Measurements from ENCODE around the gene SLC6A15. TPM values are rescaled to one million over a fixed set of nuclear protein-coding genes. Genes with fewer than 3 reads are reported as not detected.

The SLC6A15 gene
- total RNA-seq, 1 experiment from 2014 or later, result 1.5 TPM

DNA sequence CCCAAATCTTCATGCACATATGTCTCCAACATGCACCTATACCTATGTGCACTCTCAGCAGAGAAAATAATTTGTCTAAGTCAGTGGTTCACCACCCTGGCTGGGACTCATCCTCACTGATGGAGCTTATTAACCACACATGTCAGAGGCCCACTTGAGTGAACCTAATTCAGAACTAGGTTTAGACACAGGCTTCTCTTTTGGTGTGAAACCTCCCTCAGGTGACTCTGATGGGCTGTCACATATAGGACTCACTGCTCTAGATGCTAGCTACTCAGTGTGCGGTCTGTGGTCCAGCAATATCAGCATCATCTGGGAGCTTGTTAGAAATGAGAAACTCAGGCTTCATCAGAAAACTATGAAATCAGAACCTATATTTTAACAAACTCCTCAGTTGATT is 85.7 kb downstream of the SLC6A15 start:
- no peak for DNase-seq
- Histone ChIP-seq H3K36me3 (no peaks in the 10 kb centered on the region), H3K27me3 (no peaks in the 10 kb centered on the region), H3K4me3 (no peak overlapping the region), H3K9me3 (no peaks in the 10 kb centered on the region)

DNA sequence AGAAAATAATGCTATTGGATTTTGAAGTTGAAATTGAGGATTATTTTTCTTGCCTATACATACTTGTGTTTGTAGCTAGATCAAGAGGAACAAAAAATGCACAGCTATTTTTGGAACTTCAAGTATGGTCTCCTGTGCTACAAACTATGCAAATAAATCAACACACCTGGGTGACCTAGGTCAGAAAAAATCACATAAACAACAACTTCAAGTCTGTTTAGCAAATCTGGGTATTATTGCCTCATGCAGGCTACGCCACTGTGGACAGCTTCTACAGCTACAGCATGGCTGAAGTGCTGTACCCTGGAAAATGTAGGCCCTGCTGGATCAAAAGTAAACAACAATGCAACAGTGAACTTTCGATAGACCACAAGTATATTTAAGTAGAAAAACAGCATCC is 87.5 kb downstream of the SLC6A15 start:
- no peaks in the 10 kb centered on the region for H3K27me3 ChIP-seq
- DNase-seq, result no peak
- no peaks in the 10 kb centered on the region for H3K36me3 ChIP-seq
- H3K4me3 ChIP-seq, result no peak overlapping the region
- no peaks in the 10 kb centered on the region for H3K9me3 ChIP-seq

- no peak overlapping the region for H3K4me3 ChIP-seq
- no peaks in the 10 kb centered on the region for H3K27me3 ChIP-seq
- no peaks in the 10 kb centered on the region for H3K9me3 ChIP-seq
- H3K36me3 ChIP-seq, result no peaks in the 10 kb centered on the region
- DNase-seq, result no peak
Measured at GRCh38 chr12:84822525-84822924, 90.1 kb downstream of the SLC6A15 start.

- no peaks in the 10 kb centered on the region for H3K36me3 ChIP-seq
- no peak for DNase-seq
- no peaks in the 10 kb centered on the region for H3K27me3 ChIP-seq
- H3K9me3 ChIP-seq, result no peaks in the 10 kb centered on the region
- no peak overlapping the region for H3K4me3 ChIP-seq
Measured at GRCh38 chr12:84816916-84817695, 95.5 kb downstream of the SLC6A15 start.

DNA sequence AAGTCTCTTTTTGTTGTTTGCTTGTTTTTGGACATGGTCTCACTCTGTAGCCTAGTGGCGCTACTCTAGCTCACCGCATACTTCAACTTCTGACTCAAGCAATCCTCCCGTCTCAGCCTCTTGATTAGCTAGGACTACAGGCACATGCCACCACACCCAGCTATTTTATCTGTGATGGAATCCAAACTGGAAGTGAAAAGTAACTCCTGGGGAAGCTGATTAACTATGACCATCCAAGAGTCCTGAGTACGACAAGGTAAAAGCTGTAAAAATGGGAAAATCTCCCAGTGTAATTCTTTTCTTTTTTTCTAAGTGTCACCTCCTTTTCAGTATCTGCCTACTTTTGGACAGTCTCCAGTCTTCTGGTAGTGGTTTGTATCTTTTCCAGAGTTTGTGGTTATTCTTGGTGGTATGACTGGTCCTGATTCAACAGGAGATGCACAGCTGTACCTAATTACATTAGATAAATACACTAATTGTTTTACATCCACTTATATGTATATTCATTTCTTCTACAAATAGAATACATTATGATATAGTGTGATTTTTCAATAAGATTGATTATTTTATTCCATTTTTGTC is 97.8 kb downstream of the SLC6A15 start:
- H3K9me3 ChIP-seq, result no peaks in the 10 kb centered on the region
- DNase-seq, result no peak
- no peaks in the 10 kb centered on the region for H3K36me3 ChIP-seq
- H3K27me3 ChIP-seq, result no peaks in the 10 kb centered on the region
- no peak overlapping the region for H3K4me3 ChIP-seq

DNA sequence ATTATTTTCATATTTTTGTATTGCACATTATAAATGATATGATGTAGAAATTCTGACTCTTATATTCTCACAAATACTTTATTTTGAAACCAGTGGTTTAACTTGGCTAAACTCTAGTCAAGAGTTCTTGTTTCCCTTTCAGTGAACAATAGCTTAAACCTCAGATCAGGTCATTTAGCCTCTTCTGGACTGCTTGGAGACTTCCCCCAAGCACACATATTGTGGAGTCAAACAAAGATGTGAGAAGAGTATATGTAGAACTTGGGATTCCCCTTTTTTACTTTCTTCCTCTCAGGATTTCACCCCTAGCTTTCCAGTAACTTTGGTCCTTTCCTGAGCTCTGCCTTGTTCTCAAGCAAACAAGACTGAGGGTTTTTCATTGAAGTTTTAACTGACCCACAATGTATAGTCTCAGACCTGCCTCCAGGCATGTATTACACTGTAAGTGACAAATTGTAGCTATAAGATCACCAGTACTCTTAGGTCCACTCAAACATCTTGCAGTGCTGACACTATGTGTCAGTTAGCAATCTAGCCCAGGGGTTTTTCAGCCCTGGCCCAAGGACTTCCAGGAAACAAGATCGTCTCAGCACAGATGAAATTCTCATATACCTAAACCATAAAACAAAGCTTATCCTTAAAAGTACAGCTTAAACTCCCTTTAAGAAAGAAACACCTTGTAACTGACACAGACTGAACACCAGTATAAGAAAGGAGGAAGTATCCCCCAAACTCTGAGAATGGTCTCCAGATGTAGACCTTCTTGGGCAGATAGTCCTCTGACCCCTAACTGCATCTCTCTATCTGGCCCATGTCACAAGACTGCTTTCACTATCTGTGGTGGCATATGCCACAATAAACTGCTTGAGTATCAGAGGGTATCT is 98.6 kb downstream of the SLC6A15 start:
- H3K4me3 ChIP-seq, result no peak overlapping the region
- no peak for DNase-seq
- H3K36me3 ChIP-seq, result no peaks in the 10 kb centered on the region
- no peaks in the 10 kb centered on the region for H3K9me3 ChIP-seq
- H3K27me3 ChIP-seq, result no peaks in the 10 kb centered on the region

DNA sequence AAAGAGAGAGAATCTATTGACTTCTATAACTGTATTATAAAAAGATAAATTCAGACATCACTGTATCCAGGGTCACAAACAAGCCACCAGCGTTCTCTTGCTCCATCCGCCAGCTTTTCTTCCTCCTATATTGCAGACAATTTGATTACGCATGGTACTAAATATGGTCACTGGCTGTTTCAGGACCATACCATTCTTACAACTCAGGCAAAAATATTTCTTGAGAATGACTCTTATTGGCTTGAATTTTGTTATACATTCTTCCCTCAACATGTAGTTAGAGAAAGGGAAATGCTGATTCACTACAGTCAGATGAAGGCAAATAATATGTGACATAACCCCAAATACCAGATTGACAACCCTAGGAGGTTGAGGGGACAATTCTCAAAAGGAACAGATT is 101.3 kb downstream of the SLC6A15 start:
- Histone ChIP-seq H3K27me3 (no peaks in the 10 kb centered on the region), H3K4me3 (no peak overlapping the region), H3K9me3 (no peaks in the 10 kb centered on the region), H3K36me3 (no peaks in the 10 kb centered on the region)
- DNase-seq, result no peak

DNA sequence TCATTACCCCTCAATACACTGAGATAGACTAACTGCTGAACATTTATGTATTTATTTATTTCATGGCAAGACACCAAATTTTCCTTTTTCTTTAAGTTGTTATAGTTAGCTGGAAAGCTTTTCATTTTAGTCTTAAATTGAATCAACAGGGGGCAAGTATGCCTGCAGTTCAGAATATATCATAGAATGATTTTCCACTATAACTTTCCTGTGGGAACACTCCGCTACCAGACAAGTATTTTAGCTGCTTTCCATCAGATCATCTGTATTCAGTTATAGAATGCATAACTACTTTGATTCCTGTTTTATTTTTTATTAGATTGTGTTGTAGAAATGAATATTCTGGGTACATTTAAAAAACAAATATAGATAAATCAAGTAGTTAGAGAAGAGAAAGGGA is 102.0 kb downstream of the SLC6A15 start:
- DNase-seq, result no peak
- H3K27me3 ChIP-seq, result no peaks in the 10 kb centered on the region
- no peak overlapping the region for H3K4me3 ChIP-seq
- H3K9me3 ChIP-seq, result no peaks in the 10 kb centered on the region
- no peaks in the 10 kb centered on the region for H3K36me3 ChIP-seq

Other genes starting within 250 kb of the SLC6A15 start
- not detected in 2 replicates for gene TSPAN19, start 123.5 kb upstream of the SLC6A15 start, total RNA-seq (2014; rRNA removed; shearing (Covaris generic); ENCODE audit: low replicate concordance)
- gene LRRIQ1, start 123.6 kb upstream of the SLC6A15 start, total RNA-seq (2014; rRNA removed; shearing (Covaris generic); ENCODE audit: low replicate concordance), result 0.36 TPM in 1 of 2 replicates, not detected in the other